Activated CD4-positive, alpha-beta memory T cell treated with anti-CD3 and anti-CD28 coated beads, Interleukin-2, amount 10 ng/mL, durations not matched to agents 7 days and 5 days (primary cell): ENCODE data around the gene NCK1. TPM values are rescaled to one million over a fixed set of nuclear protein-coding genes. Genes with fewer than 3 reads are reported as not detected.
A peak's percentile ranks its signal among the peaks of the same experiment; 100 is the strongest.

ENCODE experiments used
- CTCF ChIA-PET: fragments of 350-600 bp; sonication (Branson Sonifier 250); formaldehyde crosslinking; loops from one replicate; lab custom pipeline; 2021; ENCODE audit warnings: antibody characterized with exemption, inconsistent platforms; lab: Charles Lee
- POLR2A ChIA-PET: fragments of 350-600 bp; sonication (Branson Sonifier 250); formaldehyde crosslinking; loops from one replicate; lab custom pipeline; 2021; ENCODE audit warnings: antibody characterized with exemption; lab: Charles Lee
- DNase-seq: peaks from one replicate; pipeline ENCODE4 v3.0.0-alpha.2; 2020
- H3K27ac Mint-ChIP-seq: one replicate; pipeline ENCODE4 v1.8.0; 2021; ENCODE audit warnings: mild to moderate bottlenecking, mixed read lengths
- H3K27me3 Mint-ChIP-seq: one replicate; pipeline ENCODE4 v1.8.0; 2021; ENCODE audit warnings: mixed read lengths
- H3K36me3 Mint-ChIP-seq: one replicate; pipeline ENCODE4 v1.8.0; 2021; ENCODE audit warnings: low read depth, mixed read lengths
- H3K4me1 Mint-ChIP-seq: one replicate; pipeline ENCODE4 v1.8.0; 2021; ENCODE audit warnings: mixed read lengths
- H3K4me3 Mint-ChIP-seq: one replicate; pipeline ENCODE4 v1.8.0; 2021; ENCODE audit warnings: mild to moderate bottlenecking, mixed read lengths
- H3K9me3 Mint-ChIP-seq: one replicate; pipeline ENCODE4 v1.8.0; 2021; ENCODE audit warnings: mixed read lengths
- total RNA-seq, 2 experiments: library from RNA; stranded (reverse); gene quantifications; one replicate each; pipeline ENCODE4 v1.2.3, GENCODE V29; 2021

The NCK1 gene
- total RNA-seq: 10 to 100 TPM; 50.8 to 51.3 TPM

- H3K27me3 Mint-ChIP-seq: no peaks in the 10 kb centered on the region
- ChIA-PET CTCF (interaction anchor here (0.5 to 5.7 kb wide), 15 partner anchors 8 to 154 kb away, joined by 3 to 77 read pairs (median 5); partner anchors contain the start of gene STAG1), POLR2A (interaction anchor here (0.7 to 7.9 kb wide), 32 partner anchors 8 to 667 kb away, joined by 3 to 132 read pairs (median 4); partner anchors contain the start of genes MSL2, PCCB, SLC35G2 and STAG1)
- peaks cover 55% of the 10 kb centered on the region for H3K4me1 Mint-ChIP-seq
- peak; percentile 99 for DNase-seq
- peak within 1 kb of the TSS; percentile 97 for H3K4me3 Mint-ChIP-seq
- peaks cover 26% of the 10 kb centered on the region for H3K36me3 Mint-ChIP-seq
- no peaks in the 10 kb centered on the region for H3K9me3 Mint-ChIP-seq
- H3K27ac Mint-ChIP-seq: peak within 1 kb of the TSS; percentile 98
These were observed at the start of gene NCK1 for GRCh38 chr3:136861890-136862616. Gene NCK1 (plus strand): TSS chr3:136862208. CDS start chr3:136928002, 65,794 bp downstream.

- no peak overlapping the region for H3K4me3 Mint-ChIP-seq
- no peaks in the 10 kb centered on the region for H3K36me3 Mint-ChIP-seq
- DNase-seq: no peak
- CTCF ChIA-PET: no interaction called here
- H3K27ac Mint-ChIP-seq: no peak overlapping the region
- POLR2A ChIA-PET: no interaction called here
- peaks cover 21% of the 10 kb centered on the region for H3K4me1 Mint-ChIP-seq
- H3K9me3 Mint-ChIP-seq: no peaks in the 10 kb centered on the region
- peaks cover 44% of the 10 kb centered on the region for H3K27me3 Mint-ChIP-seq
These were observed 44.6 kb upstream of the NCK1 start for GRCh38 chr3:136817448-136817847.

GRCh38 chr3:136818191-136818768 lies 43.7 kb upstream of the NCK1 start:
- CTCF ChIA-PET: no interaction called here
- peak; percentile 43 for DNase-seq
- no peak overlapping the region for H3K27ac Mint-ChIP-seq

GRCh38 chr3:136818769-136819391 lies 43.1 kb upstream of the NCK1 start, which contains the start of gene SLC35G2:
Gene SLC35G2 (plus strand): TSS chr3:136819126. CDS start chr3:136854461, 35,335 bp downstream.
- ChIA-PET CTCF (no interaction called here), POLR2A (interaction anchor here (0.9 kb wide), 1 partner anchor 43 kb away, joined by 6 read pairs; the partner anchor contains the start of gene NCK1)
- H3K27me3 Mint-ChIP-seq: peaks cover 54% of the 10 kb centered on the region
- no peak within 1 kb of the TSS for H3K27ac Mint-ChIP-seq
- DNase-seq: peak; percentile 29
- H3K4me1 Mint-ChIP-seq: peaks cover 21% of the 10 kb centered on the region
- H3K9me3 Mint-ChIP-seq: peaks cover 4% of the 10 kb centered on the region
- H3K36me3 Mint-ChIP-seq: no peaks in the 10 kb centered on the region
- peak within 1 kb of the TSS; percentile 70 for H3K4me3 Mint-ChIP-seq

More at GRCh38 chr3:136818191-136818768, 43.7 kb upstream of the NCK1 start:
- Mint-ChIP-seq H3K4me3 (peak overlapping the region; percentile 70), H3K27me3 (peaks cover 53% of the 10 kb centered on the region), H3K4me1 (peaks cover 21% of the 10 kb centered on the region), H3K36me3 (no peaks in the 10 kb centered on the region), H3K9me3 (peaks cover 3% of the 10 kb centered on the region)
- POLR2A ChIA-PET: interaction anchor here (0.9 kb wide), 1 partner anchor 44 kb away, joined by 6 read pairs; the partner anchor contains the start of gene NCK1

- H3K27ac Mint-ChIP-seq: no peak overlapping the region
- H3K4me3 Mint-ChIP-seq: peak overlapping the region; percentile 70
- peaks cover 55% of the 10 kb centered on the region for H3K27me3 Mint-ChIP-seq
- DNase-seq: peak; percentile 17
- no peaks in the 10 kb centered on the region for H3K36me3 Mint-ChIP-seq
- peaks cover 21% of the 10 kb centered on the region for H3K4me1 Mint-ChIP-seq
- CTCF ChIA-PET: no interaction called here
- peaks cover 7% of the 10 kb centered on the region for H3K9me3 Mint-ChIP-seq
- POLR2A ChIA-PET: no interaction called here
These were observed 42.6 kb upstream of the NCK1 start for GRCh38 chr3:136819392-136819730.

GRCh38 chr3:136819731-136820679 lies 42.0 kb upstream of the NCK1 start:
- Mint-ChIP-seq H3K4me3 (peak overlapping the region; percentile 70), H3K36me3 (no peaks in the 10 kb centered on the region), H3K4me1 (peaks cover 21% of the 10 kb centered on the region), H3K27ac (no peak overlapping the region), H3K9me3 (peaks cover 7% of the 10 kb centered on the region), H3K27me3 (peaks cover 55% of the 10 kb centered on the region)
- ChIA-PET CTCF (interaction anchor here (0.5 to 1.7 kb wide), 3 partner anchors 42 to 635 kb away, joined by 3 to 4 read pairs (median 4); partner anchors contain the start of genes NCK1 and STAG1), POLR2A (interaction anchor here (1.0 kb wide), 2 partner anchors 41 to 68 kb away, joined by 3 to 4 read pairs; partner anchors contain the start of genes NCK1 and STAG1)
- peak; percentile 46 for DNase-seq

- Mint-ChIP-seq H3K27ac (no peak overlapping the region), H3K36me3 (no peaks in the 10 kb centered on the region), H3K9me3 (peaks cover 4% of the 10 kb centered on the region), H3K4me1 (peaks cover 7% of the 10 kb centered on the region), H3K27me3 (peaks cover 24% of the 10 kb centered on the region), H3K4me3 (no peak overlapping the region)
- POLR2A ChIA-PET: interaction anchor here (0.6 to 1.1 kb wide), 3 partner anchors 31 to 454 kb away, joined by 3 to 6 read pairs (median 3); partner anchors contain the start of gene NCK1
- CTCF ChIA-PET: interaction anchor here (1.5 kb wide), 1 partner anchor 9 kb away, joined by 3 read pairs; no protein-coding TSS in a partner anchor
- DNase-seq: no peak
These were observed 30.5 kb upstream of the NCK1 start for GRCh38 chr3:136831461-136831860.

GRCh38 chr3:136835089-136835812 lies 26.8 kb upstream of the NCK1 start:
- CTCF ChIA-PET: no interaction called here
- H3K36me3 Mint-ChIP-seq: peaks cover 5% of the 10 kb centered on the region
- peaks cover 17% of the 10 kb centered on the region for H3K27me3 Mint-ChIP-seq
- peaks cover 30% of the 10 kb centered on the region for H3K4me1 Mint-ChIP-seq
- H3K27ac Mint-ChIP-seq: no peak overlapping the region
- H3K4me3 Mint-ChIP-seq: no peak overlapping the region
- POLR2A ChIA-PET: interaction anchor here (2.6 kb wide), 1 partner anchor 27 kb away, joined by 16 read pairs; the partner anchor contains the start of gene NCK1
- DNase-seq: no peak
- peaks cover 2% of the 10 kb centered on the region for H3K9me3 Mint-ChIP-seq

- CTCF ChIA-PET: no interaction called here
- no peak overlapping the region for H3K27ac Mint-ChIP-seq
These were observed 26.0 kb upstream of the NCK1 start for GRCh38 chr3:136835813-136836510.

GRCh38 chr3:136836511-136837156 lies 25.4 kb upstream of the NCK1 start:
- H3K4me3 Mint-ChIP-seq: no peak overlapping the region
- CTCF ChIA-PET: no interaction called here
- POLR2A ChIA-PET: interaction anchor here (1.3 to 2.6 kb wide), 2 partner anchors 25 to 84 kb away, joined by 4 to 16 read pairs; partner anchors contain the start of genes NCK1 and STAG1

More at GRCh38 chr3:136835813-136836510, 26.0 kb upstream of the NCK1 start:
- peaks cover 32% of the 10 kb centered on the region for H3K4me1 Mint-ChIP-seq
- H3K36me3 Mint-ChIP-seq: peaks cover 5% of the 10 kb centered on the region
- no peak for DNase-seq
- POLR2A ChIA-PET: interaction anchor here (2.6 kb wide), 1 partner anchor 26 kb away, joined by 16 read pairs; the partner anchor contains the start of gene NCK1
- H3K27me3 Mint-ChIP-seq: peaks cover 12% of the 10 kb centered on the region
- peaks cover 2% of the 10 kb centered on the region for H3K9me3 Mint-ChIP-seq
- no peak overlapping the region for H3K4me3 Mint-ChIP-seq

More at GRCh38 chr3:136836511-136837156, 25.4 kb upstream of the NCK1 start:
- no peak for DNase-seq
- Mint-ChIP-seq H3K4me1 (peaks cover 32% of the 10 kb centered on the region), H3K27me3 (peaks cover 9% of the 10 kb centered on the region), H3K27ac (no peak overlapping the region), H3K9me3 (peaks cover 2% of the 10 kb centered on the region), H3K36me3 (peaks cover 5% of the 10 kb centered on the region)
